GM21786 (cell line): ENCODE data around the gene GPR141.

Source experiments
- ATAC-seq: cut with Tn5 transposase; IDR thresholded peaks from one replicate; pipeline ENCODE4 v1.9.1; 2021; ENCODE audit not compliant: unreplicated experiment

GPR141 gene

DNA sequence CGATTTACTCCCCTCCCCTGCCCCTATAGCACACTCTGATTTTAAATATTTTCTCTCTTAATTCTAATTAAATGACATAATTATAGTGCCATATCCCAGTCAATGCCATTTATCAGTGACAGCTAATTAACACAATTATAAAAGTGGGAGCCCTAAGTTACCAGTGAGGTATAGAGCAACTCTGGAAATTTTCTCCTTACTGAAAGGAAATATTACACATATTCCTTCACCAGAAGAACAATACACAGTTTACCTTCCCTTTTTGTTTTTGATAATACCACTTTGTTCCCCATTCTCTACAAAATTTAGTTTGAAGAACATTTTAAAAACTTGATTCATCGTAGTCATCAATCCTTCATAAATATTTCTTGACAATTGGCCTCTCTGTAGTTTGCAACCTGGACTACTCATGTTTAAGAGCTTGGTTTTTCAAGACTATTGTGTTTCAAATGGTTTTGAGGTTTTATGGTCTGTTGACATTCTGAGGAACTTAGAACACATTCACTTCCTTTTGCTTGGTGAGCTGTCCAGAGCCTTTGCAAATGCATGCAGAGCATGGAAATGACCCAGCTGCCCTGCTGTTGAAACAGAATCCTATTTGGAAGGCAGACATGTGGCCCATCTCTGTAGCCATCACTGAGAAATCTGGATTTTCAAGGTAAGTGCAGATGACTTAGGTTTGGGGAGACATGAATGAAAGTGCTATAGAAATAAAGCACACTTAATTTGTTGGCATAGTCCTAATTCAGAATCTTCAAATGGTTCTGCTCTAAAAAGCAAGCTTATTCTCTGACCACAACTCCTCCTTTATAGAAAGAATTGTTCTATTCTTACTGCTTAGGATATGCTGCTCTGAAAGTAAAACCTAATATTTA lies at the start of gene GPR141:
TSS of gene GPR141 (plus strand) at position 521 of the 875 bp plus-strand sequence. CDS start 56,628 bp downstream, outside the sequence.
- peak; percentile 92 for ATAC-seq

DNA sequence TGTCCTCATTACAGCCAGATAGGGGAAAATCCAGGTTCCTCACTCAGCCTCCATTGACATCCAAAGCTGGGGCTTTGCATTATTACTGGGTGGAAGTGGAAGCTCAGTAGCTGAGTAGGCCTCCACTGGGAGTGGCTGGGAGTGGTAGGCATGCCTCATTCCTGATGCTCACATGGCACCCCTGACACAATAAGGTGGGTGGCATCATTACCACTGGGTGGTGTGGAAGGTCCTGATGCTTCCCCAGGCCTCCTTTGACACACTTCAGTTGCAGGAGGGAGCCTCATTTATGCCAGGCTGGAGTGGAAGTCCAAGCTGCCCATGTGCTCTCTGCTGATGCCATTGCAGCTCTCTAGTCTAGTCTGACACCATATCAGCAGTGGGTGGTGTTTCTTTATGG lies 48.2 kb upstream of the GPR141 start:
- ATAC-seq = no peak

GRCh38 chr7:37642028-37642540 lies 41.5 kb upstream of the GPR141 start:
- no peak for ATAC-seq

DNA sequence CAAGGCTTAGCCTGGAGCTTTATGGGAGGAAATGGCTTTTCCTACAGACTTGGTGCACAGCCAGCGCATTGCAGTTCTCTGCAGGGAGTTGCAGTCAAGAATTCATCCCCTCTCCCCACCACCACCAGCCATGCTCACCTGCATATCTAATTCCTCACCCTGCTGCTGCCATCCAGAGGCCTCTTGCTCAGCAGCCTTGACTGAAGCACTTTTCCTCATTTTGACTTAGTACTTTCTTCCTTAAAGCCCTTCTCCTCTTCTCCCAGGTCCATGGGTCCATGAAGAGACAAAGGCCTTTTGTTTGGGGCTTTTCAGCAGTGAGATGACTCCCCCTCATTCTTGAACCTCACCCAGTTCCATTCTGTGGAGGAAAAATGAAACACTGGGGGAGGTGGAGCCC lies 39.7 kb upstream of the GPR141 start:
- ATAC-seq = no peak

DNA sequence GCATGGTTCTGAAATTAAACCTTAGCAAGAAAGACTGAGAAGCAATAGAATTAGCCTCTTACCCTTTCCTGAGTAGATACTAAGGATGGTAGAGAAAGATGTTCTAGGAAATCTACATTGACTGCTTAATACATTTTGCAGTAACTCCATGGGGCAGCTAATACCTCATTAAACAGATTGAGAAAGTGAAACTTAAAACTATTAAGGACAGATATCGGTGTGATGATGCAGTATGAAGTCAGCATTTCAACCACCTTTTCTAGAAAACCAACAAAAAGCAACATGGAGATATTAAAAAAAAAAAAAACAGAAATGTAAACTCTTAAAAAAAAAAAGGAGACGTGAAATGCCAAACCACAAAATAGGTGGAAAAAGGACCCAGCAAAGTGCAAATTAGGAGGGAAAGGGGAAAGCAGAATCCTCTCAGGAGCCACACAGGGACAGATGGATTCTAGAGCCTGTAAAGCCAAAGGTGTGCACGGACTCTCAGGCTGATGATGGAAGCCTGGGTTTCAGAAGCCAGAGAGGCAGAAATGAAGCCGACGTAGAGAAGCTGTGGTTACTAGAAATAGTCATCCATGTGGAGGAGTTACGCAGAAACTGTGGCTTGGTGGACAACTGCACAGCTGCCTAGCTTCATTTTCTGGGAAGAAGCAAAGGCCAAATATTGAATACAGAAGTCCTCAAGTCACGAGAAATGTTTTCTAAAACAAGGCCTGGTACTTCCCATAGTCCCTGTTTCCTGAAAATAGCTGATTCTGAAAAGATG lies 38.1 kb upstream of the GPR141 start:
- no peak for ATAC-seq

DNA sequence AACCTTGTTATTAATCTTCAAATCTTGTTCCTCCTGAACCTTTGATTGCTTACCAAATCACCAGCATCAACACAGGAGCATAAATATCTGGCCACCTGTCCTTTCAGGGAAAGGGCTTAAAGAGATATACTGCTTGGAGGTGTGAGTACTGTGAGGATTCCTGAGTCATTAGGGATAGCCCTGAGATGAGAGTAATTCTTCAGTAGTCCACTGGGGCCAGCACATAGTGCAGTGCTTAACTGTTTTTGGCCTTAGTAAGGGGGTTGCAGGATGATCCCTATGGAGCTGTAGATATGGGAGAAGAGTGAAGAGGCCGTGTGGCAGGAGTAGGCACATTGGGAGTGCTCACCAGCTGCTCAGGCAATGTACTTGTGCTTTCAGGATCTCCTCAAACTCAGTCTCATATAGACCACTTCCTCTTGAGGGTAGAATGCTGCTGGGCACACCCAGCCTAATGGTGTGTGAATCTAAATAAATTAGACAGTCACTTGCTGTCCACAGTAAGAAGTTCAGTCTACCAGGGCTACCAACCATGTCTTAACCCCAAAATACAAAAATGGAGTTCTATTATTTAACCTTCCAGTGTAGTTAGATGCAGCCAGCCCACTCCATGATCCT lies 26.5 kb upstream of the GPR141 start:
- peak; percentile 97 for ATAC-seq

GRCh38 chr7:37657816-37658215 lies 25.8 kb upstream of the GPR141 start:
- ATAC-seq = no peak

- no peak for ATAC-seq
Measured at GRCh38 chr7:37659971-37660565, 23.5 kb upstream of the GPR141 start.

DNA sequence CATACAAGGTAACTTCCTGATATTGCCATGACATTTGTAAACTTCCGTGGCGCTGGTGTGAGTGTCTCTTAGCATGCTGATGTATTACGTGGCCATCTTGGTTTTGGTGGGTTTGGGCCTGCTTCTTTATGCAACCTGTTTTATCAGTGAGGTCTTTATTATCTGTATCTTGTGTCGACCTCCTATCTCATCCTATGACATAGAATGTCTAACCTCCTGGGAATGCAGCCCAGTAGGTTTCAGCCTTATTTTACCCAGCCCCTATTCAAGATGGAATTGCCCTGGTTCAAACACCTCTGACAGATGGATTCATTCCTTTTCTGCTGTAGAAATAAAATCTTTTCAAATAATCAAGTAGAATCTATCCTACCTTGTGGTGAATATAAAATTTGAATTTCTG lies 23.0 kb upstream of the GPR141 start:
- no peak for ATAC-seq

DNA sequence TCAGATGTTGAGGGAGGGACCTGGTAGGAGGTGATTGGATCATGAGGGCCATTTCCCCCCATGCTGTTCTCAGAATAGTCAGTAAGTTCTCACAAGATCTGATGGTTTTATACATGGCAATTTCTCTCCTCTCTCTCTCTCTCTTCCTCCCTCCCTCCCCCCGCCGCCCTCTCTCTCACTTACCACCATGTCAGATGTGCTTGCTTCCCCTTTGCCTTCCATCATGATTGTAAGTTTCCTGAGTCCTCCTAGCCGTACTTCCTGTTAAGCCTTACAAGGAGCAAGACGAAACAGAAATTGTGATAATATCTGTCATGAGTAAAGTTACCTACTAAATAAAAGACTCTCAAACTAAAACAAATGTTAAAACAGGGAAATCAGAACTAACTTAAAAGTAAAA lies 19.9 kb upstream of the GPR141 start:
- no peak for ATAC-seq

DNA sequence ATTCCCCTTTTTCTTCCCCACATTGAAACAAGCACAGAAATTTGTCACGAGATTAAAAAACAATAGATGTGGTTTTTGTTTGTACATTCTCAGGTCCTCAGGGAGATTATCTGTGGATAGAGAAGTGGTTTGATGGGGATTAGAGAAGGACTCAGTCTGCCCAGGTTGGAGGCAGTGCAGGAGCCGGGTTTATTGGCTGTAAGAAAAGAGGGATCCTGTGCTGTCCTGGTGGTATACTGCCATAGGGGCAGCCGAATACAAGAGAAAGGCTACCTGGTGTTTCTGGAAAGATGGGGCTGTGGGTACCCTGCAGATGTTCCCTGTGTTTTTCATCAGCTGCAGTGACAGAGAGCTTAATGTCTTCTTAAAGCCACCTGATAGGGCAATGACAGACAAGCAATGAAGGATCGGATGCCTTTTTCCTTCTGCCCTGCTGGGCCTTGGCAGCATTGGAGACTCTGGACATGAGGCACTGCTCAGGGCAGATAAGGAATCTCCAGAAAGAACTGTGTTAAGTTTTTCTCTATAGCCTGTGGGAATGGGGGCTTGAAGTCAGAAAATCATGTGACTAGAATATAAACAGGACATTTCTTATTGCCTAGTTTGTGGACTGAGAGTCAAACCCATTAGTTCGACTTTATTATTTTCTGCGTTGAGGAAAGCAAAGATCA lies 18.1 kb upstream of the GPR141 start:
- no peak for ATAC-seq

DNA sequence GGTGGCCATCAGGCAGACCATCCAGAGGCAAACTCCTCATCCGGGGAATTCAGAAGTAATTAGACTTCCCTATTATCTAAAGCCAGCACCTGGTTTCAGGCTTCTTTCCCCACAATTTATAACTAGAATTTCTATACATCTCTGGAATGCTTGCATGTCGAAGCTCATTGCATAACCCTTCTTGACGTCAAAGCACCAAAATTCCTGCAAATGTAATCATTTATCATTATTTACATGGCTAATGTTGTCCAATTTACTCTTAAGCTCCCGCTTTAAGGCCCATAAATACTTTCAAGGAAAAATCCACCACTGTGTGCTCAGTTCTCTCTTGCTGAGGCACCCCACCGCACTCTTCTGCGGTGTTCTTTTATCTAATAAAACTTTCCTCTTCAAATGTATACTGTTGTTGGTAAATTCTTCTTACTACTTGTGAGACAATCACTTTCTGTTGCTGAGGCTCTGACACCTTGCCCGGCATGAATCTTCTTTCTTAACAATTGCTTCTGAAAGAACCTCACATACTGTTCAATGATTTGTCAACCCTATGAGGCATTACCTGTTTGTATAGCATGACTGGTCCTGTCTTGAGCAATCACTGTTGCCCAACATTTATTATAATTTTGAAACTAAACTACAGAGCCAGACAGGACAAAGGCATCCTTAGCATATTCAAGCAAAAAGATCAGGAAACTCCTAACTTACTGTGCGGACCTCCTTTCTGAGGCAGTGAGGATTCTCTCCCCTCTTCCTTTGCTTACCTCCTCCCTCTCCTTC lies 17.4 kb upstream of the GPR141 start:
- ATAC-seq = no peak

DNA sequence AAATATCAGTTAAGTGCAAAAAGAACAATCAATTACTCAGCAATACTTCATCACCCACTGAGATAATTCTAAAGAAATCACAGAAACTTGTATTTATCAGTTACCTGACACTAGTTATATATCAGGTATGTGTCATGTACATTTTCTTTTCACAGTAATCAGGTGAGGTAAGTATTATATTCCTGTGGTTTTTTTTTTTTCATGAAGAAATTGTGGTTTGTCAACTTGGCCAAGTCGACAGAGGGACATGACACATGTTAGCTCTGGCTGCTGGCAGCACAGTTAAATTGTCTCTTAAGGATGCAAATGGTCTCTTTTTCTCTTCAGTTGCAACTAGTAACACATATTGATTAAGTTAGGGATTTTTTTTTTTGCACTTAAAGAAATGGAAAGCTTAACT lies 13.7 kb upstream of the GPR141 start:
- ATAC-seq = no peak

- ATAC-seq = no peak
Measured at GRCh38 chr7:37670436-37670835, 13.1 kb upstream of the GPR141 start.

- no peak for ATAC-seq
Measured at GRCh38 chr7:37671876-37672275, 11.7 kb upstream of the GPR141 start.

GRCh38 chr7:37672926-37673325 lies 10.6 kb upstream of the GPR141 start:
- ATAC-seq = no peak

DNA sequence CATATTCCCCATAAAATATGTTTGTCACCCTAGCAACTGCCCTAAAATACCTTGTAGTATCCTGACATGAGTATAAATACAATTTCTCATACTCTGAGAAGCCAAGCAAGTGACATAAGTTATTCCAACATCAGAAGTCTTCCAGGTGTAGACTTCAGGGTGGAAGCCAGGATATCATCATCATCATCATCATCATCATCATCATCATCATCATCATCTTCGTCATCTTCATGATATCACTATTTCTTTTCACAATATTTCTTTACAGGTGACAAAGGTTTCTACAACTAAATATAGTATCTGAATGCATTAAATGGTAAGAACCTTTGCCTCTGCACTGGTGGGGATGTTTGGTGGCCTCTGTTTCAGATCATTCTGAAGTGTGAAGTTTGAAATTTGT lies 10.0 kb upstream of the GPR141 start:
- ATAC-seq = no peak

- ATAC-seq = no peak
Measured at GRCh38 chr7:37674531-37674930, 9.0 kb upstream of the GPR141 start.

DNA sequence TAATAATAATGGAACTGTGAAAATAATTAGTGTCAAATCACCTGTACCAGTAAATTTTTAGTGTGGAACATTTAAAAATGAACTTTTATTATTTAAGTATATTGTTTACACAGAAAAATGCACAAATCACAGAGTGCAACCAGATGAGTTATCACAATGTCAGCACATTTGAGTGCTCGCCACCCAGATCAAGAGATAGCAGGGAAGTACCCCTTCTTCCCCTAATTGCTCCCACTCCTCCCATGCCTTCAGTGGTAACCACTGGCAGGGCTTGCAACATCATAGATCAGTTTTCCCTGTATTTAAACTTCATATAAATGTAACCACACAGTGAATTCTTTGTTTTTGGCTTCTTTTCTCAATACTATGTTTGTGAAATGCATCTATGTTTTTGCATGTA lies 7.8 kb upstream of the GPR141 start:
- ATAC-seq = no peak

DNA sequence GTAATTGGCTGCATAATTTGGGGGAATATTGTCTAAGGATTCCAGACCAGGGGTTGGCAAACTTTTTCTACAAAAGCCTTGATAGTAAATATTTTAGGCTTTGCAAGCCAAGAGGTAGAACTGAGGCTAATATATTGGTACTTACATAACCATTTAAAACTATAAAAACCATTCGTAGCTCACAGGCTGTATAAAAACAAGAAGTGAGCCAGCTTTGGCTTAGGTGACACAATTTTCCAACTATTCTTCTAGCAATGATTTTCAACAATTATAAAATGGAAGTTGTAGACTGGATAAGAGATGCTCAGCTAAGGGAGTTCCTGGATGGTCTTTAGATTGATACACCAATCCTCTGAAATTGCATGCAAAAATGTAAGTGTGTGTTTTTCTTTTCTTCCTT lies 1.4 kb downstream of the GPR141 start:
- ATAC-seq = no peak
